GM21447 (cell line): ENCODE measurements around the gene PRKCH.

Experiments used
- ATAC-seq: cut with Tn5 transposase; IDR thresholded peaks from one replicate; pipeline ENCODE4 v1.9.1; 2021; ENCODE audit not compliant: unreplicated experiment

The PRKCH gene

GRCh38 chr14:61335049-61335448, 13.7 kb downstream of the PRKCH start:
- no peak for ATAC-seq

- ATAC-seq: no peak
Measured at GRCh38 chr14:61335671-61336275, 14.4 kb downstream of the PRKCH start.

- ATAC-seq: no peak
Measured at GRCh38 chr14:61337893-61338292, 16.5 kb downstream of the PRKCH start.

DNA sequence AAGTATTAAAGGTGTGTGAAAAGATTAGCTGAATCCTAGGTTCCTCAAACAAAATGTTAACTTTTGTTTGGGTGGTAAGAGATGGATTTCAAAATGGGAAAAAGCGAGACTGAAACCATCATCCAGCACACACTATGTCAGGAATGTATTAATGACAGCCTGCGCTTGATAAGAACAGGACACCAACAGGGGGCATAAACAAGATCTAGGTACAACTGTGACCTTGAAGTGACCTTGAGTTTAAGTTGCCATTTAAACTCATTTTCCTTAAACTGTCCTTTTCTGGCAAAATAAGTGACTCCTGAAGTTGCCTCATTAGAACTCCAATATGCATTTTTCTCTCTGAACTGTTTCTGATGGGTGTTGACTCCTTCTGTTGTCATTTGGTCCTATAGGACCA, 17.1 kb downstream of the PRKCH start:
- no peak for ATAC-seq

DNA sequence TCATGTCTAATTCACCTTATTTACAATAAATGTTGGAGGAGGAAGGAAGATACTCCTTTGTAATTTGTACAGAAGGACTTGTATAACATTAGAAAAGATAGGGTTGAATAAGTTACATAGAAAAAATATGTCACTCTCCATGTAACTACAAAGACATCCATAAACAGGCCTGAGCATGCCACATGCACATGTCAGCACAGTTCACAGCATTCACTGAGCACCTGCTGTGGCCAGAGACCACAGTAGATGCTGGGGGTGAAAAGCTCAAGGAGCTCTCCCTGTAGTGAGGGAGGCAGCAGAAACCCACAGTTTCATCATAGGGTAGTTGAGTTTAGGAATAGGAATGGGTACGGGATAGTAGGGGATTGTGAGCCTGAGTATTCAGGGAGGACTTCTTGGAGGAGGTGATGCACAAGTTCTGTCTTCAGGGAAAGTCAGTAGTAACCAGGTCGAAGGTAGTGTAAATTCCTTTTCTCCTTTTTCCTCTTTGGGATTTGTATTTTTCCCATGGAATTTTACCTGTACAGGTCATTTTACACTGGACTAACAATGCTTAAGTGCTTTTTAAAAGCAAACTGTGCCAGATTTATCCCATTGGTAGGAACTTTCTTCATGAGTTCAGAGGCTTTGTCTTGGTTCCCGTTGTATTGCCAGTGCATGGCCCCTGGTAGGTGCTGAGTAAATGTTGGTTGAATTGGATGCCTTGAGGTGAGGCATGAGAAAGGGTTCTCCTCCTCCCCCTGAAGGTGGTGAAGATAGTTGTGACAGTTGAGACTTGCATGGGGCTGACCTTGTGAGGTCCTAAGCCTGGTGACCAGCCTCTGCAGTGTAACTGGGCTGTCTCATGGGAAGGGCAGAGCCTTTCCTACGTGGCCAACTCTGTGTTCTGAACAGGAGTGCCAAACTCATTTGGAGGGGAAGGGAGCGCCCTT, 20.2 kb downstream of the PRKCH start:
- ATAC-seq: no peak

GRCh38 chr14:61342486-61342885, 21.1 kb downstream of the PRKCH start:
- ATAC-seq: no peak

DNA sequence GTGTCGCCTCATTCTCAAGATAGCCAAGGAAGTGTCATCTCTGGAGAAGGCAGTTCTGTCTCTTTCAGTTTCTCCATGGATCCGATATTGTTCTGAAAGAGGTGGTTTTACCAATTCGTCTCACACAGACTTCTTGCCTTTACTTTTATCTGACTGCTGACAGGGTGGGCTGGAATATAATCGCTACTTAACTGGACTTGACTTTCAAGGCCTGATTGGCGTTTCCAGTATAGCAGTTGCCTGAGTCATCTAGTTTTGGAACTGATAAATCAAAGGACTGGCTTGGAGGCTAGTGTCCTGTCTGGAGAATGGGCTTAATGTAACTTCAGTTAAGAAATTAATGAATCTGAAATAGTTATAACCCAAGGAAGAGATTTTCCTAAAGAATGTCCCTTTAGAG, 21.6 kb downstream of the PRKCH start:
- no peak for ATAC-seq

GRCh38 chr14:61343471-61343870, 22.1 kb downstream of the PRKCH start:
- no peak for ATAC-seq

DNA sequence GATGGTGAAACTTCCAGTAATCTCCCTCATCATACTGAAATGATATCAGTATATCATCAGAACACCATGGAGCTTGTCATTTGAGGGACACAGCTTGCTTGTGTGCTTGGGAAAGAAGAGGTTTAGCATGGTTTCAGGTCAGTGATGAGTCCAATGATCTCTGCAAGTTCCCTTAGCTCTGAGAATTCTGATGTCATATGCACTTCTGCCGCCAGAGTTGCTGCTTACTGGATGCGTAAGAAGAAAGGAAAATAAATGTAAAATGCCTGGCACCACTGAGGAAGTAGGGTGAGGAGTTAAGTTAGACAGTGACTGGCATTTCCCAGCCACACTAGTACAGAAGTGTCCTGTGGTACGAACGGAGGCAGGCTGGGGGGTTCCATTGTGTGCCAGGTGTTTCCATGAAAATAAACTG, 22.6 kb downstream of the PRKCH start:
- ATAC-seq: no peak

GRCh38 chr14:61344437-61345150, 23.2 kb downstream of the PRKCH start:
- ATAC-seq: no peak

DNA sequence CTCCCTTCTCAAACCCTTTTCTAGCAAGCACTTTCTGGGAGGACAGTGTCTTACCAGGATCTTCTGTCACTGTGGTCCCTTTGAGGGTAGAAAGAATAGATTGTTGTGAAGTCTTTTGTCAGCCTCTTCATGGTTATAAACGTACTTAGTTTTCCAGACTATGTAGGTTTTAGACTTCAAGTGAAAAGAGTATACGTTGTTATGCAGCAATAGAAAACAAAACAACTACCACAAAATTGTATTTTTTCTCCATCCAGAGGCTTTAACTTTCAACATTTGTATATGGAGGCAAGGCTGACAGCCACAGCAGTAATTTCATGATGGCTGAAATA, 23.7 kb downstream of the PRKCH start:
- ATAC-seq: no peak

- no peak for ATAC-seq
Measured at GRCh38 chr14:61346221-61346620, 24.8 kb downstream of the PRKCH start.

DNA sequence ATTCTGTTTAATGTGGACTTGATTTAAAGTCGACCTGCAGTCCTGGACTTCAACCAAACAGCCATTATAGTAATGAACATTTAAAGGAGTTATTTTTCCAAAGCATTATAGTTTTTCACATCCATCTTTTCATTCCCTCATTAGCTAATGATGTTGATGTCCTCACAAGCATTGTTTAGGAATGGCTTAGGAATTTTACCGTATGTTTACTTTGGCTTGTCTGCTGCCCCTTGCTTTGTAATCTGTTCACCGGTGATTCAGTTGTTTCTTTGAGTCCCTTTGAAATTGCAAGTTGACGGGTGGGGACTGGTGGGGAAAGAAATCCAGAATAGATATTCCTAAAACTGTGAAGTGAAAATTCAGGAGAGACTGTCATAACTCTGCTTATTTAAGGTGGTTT, 25.4 kb downstream of the PRKCH start:
- ATAC-seq: no peak

DNA sequence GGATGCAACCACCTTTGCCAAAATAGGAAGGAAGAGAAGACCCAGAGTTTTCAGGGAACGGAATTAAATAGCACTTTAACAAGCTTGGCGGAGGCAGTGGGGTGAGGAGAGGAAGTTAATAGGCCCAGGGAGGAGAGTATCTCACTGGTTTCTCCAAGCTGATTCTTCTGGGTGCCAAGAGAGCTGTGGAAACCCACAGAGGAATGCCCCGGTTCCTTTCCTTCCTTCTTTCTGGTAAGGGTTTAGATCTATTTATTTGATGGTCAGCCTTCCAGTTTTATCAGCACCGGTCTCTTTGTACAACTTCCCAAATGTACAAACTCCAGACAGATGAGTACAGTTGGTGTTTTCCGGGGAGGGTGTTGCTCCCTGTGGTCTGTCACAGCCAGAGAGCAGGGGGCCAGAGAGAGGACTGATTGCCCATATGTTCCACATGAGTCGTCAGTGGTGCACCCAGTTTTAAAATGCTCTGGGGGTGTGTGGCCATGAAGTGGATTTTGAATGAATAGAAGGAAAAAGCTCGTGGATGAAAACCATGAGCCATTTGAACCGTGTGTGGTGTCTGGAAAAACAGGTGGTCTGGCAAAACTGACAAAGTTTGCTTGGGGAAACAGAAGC, 26.6 kb downstream of the PRKCH start:
- no peak for ATAC-seq

DNA sequence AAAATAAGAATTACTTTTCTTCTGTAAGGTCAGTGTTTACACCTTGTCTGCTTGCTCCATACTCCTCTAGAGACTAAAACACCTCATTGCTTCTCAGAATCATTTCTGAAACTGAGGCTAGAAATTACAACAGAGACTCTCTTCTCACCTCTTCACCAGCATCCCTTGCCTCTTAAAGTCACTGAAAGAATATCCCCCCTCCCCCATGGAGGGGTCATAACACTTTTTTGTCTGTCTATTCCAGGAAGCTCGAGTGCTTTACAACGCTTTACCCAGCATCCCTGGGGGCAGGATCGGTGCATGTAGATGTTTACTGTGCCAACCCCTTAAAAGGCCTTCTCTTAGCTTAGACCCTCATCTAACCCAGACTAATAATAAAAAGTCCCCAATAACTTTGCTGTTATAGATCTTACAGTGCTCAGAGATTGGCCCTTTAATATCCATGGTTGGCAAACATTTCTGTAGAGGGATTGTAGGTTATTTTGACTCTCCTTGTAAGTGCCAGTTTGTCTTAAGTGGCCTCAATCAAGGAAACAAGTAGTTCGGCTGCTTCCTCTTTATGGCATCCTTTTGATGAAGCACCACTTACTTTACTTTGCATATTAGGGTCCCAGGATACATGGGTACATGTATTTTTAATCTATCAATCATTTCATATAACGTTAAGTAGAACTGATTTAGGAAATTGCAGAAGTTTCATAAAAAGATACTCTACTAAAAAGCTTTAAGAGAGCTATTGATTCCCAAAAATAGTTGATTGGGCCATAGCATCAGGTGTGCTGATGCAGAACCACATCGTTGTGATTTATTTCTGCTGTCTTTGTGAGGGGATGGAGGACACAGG, 29.3 kb downstream of the PRKCH start:
- no peak for ATAC-seq

DNA sequence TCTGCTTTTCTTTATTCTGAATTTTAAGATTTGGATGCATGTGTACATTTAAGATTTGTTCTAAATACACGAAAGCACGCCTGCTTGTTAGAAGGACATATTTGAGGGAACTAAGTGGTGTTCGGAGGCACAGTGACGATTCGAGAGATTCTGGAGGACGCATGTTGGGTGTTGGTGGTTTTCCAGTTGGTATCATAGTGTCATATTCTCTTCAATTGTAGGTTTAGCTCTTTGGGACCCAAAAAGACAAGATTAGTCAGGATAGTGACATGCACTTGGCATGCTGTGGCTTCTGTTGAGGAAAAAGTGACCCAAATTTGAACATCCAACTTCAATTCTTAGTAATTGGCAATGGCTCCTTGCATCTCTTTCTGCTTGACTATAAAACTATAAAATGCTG, 30.1 kb downstream of the PRKCH start:
- no peak for ATAC-seq

- ATAC-seq: no peak
Measured at GRCh38 chr14:61355892-61356325, 34.5 kb downstream of the PRKCH start.

DNA sequence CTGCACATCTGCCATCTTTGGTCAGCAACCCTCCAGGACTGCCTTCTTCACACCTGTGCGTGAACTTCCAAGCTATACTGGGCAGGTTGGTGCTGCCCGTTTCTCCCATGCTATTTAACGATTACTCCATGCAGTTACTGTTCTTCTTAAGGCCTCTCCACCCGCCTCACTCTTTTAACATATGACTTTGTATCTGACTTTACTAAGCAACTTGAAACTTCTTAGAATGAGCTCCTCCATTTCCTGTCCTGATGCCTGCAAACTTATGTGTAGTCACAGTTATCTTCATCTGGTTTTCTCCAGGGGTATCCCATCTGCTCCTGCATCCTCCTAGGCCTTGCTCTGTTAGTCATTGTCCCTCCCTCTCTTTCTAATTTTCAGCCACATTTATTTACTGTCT, 35.7 kb downstream of the PRKCH start:
- no peak for ATAC-seq

DNA sequence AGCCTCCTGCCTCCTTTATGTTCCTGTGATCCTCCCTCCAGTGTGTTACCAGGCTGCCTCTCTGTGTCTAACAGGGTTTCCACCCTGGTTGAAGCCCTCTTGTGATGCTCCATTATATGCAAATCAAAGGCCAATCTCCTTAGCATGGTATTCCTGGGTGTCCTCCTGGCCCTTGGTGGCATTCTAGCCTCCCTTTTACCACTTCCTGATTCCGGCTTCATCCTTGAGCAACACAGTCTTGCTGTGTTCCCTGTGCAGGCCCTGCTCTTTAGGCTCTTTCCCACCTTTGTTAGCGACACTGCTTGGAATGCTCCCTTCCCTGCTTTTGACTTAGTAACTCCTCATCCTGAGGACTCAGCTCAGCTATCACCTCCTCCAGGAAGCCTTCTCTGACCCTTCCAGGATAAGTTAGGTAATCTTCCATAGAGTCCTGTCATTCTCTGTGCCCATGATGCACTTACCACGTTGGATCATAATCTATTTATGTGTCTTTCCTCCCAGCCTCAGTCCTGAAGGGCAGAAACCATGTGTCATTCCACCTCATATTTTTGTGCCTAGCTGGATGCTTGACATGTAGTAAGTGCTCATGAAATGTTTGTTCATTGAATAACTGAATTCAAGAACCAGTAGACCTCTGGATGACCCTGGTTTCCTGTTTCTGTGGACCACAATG, 37.3 kb downstream of the PRKCH start:
- no peak for ATAC-seq
